HepG2 (cell line): ENCODE measurements around the gene HSD3B7. TPM values are rescaled to one million over a fixed set of nuclear protein-coding genes. Genes with fewer than 3 reads are reported as not detected.
A peak's percentile ranks its signal among the peaks of the same experiment; 100 is the strongest.

Experiments
- ASH2L ChIP-seq: fragments of 300-600, 200-600 bp; sonication (generic); IDR thresholded peaks from 2 replicates; pipeline ENCODE4 v1.7.0; 2017; ENCODE audit warnings: low read depth, mild to moderate bottlenecking, moderate library complexity, mixed read lengths, low read length; ENCODE audit not compliant: insufficient read length
- BCL6 ChIP-seq: IDR thresholded peaks from 2 replicates; pipeline ENCODE4 v1.6.1; 2016; ENCODE audit warnings: missing genetic modification reagents, missing compliant biosample characterization
- CREM ChIP-seq, 2 experiments: sonication (generic) in 1 of 2; formaldehyde crosslinking in 1 of 2; IDR thresholded peaks; 2 replicates each; pipeline versions ENCODE4 v1.4.0 to v1.6.1; 2016 to 2020; ENCODE audit warnings: antibody characterized with exemption in 1 of 2, mild to moderate bottlenecking in 1 of 2, missing genetic modification reagents in 1 of 2
- ELF1 ChIP-seq: sonication (generic); formaldehyde crosslinking; IDR thresholded peaks from 2 replicates; pipeline ENCODE4 v1.4.0; 2020; ENCODE audit warnings: missing genetic modification reagents
- FOXK2 ChIP-seq: fragments of 450-650 bp; IDR thresholded peaks from 2 replicates; pipeline ENCODE4 v1.6.1; 2016
- HNRNPH1 ChIP-seq: fragments of 200-400 bp; formaldehyde crosslinking; optimal IDR thresholded peaks from 2 replicates; pipeline ENCODE3; 2017; ENCODE audit warnings: mild to moderate bottlenecking, low read depth, low read length
- KDM5A ChIP-seq: fragments of 200-600 bp; sonication (generic); IDR thresholded peaks from 2 replicates; pipeline ENCODE4 v1.7.0; 2018; ENCODE audit warnings: antibody characterized with exemption, mild to moderate bottlenecking, low read length, borderline replicate concordance
- KLF6 ChIP-seq: IDR thresholded peaks from 2 replicates; pipeline ENCODE4 v1.8.0; 2016; ENCODE audit warnings: missing biosample characterization, missing genetic modification reagents
- NR2F6 ChIP-seq, 2 experiments: IDR thresholded peaks; 2 replicates each; pipeline ENCODE4 v1.6.1; 2016; ENCODE audit warnings: antibody characterized with exemption in 1 of 2, mild to moderate bottlenecking in 1 of 2
- POLR2G ChIP-seq: fragments of 200-400 bp; formaldehyde crosslinking; IDR thresholded peaks from 2 replicates; pipeline ENCODE4 v1.6.1; 2018; ENCODE audit warnings: mild to moderate bottlenecking, low read depth, low read length, moderate library complexity
- RARA ChIP-seq: IDR thresholded peaks from 2 replicates; pipeline ENCODE4 v1.6.1; 2016; ENCODE audit warnings: missing genetic modification reagents, missing compliant biosample characterization
- RFX3 ChIP-seq: IDR thresholded peaks from 2 replicates; pipeline ENCODE4 v1.6.1; 2016; ENCODE audit warnings: missing biosample characterization, missing genetic modification reagents
- SIX1 ChIP-seq: sonication (generic); formaldehyde crosslinking; IDR thresholded peaks from 2 replicates; pipeline ENCODE4 v1.4.0; 2020; ENCODE audit warnings: missing genetic modification reagents, borderline replicate concordance
- TFAP4 ChIP-seq: sonication (generic); IDR thresholded peaks from 2 replicates; pipeline ENCODE4 v1.6.1; 2016; ENCODE audit warnings: low read depth, borderline replicate concordance
- ZBTB38 ChIP-seq: sonication (generic); formaldehyde crosslinking; IDR thresholded peaks from 2 replicates; pipeline ENCODE4 v1.5.1; 2020; ENCODE audit warnings: mild to moderate bottlenecking, missing genetic modification reagents
- ZNF441 ChIP-seq: sonication (generic); formaldehyde crosslinking; IDR thresholded peaks from 2 replicates; pipeline ENCODE4 v1.7.0; 2021; ENCODE audit warnings: missing genetic modification reagents, borderline replicate concordance
- ZNF792 ChIP-seq: IDR thresholded peaks from 2 replicates; pipeline ENCODE4 v1.6.1; 2016
- ZSCAN12 ChIP-seq: sonication (generic); formaldehyde crosslinking; IDR thresholded peaks from 2 replicates; pipeline ENCODE4 v1.9.0; 2021; ENCODE audit warnings: mild to moderate bottlenecking, missing genetic modification reagents
- polyA plus RNA-seq, 8 experiments: library from polyadenylated mRNA; depleted of rRNA in 3 of 8; stranded (reverse) in 7 of 8; unstranded in 1 of 8; fragments of >200 nt; fragmentation: Illumina TruSeq in 4 of 8; extraction: Trizol in 4 of 8; gene quantifications; 2 replicates each; pipeline versions ENCODE4 v1.2.1 to v1.2.3, GENCODE V29; 2011 to 2016; ENCODE audit warnings: low read depth in 4 of 8, missing spikeins in 1 of 8, mixed read lengths in 1 of 8; ENCODE audit not compliant: insufficient read depth in 1 of 8
- total RNA-seq, 5 experiments: library from RNA; depleted of rRNA; stranded (reverse); fragments of >200 nt; fragmentation: Illumina TruSeq; extraction: Trizol; gene quantifications; 2 replicates each; pipeline ENCODE4 v1.2.3, GENCODE V29; 2016; ENCODE audit warnings: low read depth in 1 of 5
- TF ChIP-seq, protein P1 (sequence below): sonication (generic); formaldehyde crosslinking; conservative IDR thresholded peaks from 2 replicates; pipeline ENCODE4 v1.8.0; 2022; ENCODE audit warnings: missing genetic modification reagents
- TF ChIP-seq, protein P2 (sequence below): sonication (generic); formaldehyde crosslinking; IDR thresholded peaks from 2 replicates; pipeline ENCODE4 v1.4.0; 2020; ENCODE audit warnings: low read depth, mild to moderate bottlenecking, missing genetic modification reagents
- TF ChIP-seq, protein P3 (sequence below): IDR thresholded peaks from 2 replicates; pipeline ENCODE4 v1.4.0; 2020; ENCODE audit warnings: mild to moderate bottlenecking, missing genetic modification reagents
- TF ChIP-seq, protein P4 (sequence below): IDR thresholded peaks from 2 replicates; pipeline ENCODE4 v1.6.1; 2016; ENCODE audit warnings: control low read depth

Gene HSD3B7
- total and polyA plus RNA-seq, 2 of the 13 experiments (the other 11 are each of a cell fraction or from before 2014, with no cell fraction given), result 32.9 to 69.7 TPM

GRCh38 chr16:31016018-31016417, 31.0 kb downstream of the HSD3B7 start (continued):
- TF ChIP-seq, protein P1, sequence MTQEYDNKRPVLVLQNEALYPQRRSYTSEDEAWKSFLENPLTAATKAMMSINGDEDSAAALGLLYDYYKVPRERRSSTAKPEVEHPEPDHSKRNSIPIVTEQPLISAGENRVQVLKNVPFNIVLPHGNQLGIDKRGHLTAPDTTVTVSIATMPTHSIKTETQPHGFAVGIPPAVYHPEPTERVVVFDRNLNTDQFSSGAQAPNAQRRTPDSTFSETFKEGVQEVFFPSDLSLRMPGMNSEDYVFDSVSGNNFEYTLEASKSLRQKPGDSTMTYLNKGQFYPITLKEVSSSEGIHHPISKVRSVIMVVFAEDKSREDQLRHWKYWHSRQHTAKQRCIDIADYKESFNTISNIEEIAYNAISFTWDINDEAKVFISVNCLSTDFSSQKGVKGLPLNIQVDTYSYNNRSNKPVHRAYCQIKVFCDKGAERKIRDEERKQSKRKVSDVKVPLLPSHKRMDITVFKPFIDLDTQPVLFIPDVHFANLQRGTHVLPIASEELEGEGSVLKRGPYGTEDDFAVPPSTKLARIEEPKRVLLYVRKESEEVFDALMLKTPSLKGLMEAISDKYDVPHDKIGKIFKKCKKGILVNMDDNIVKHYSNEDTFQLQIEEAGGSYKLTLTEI (CRISPR knock-in tag), result no peak
- TF ChIP-seq ZNF441 (CRISPR knock-in tag) (no peak), ASH2L (no peak), RFX3 (CRISPR knock-in tag) (no peak), ZNF792 (0 out of 2 replicates have a peak, but pooled peaks have one; percentile 19), ELF1 (peak; percentile 73), KLF6 (CRISPR knock-in tag) (no peak), HNRNPH1 (no peak), RARA (CRISPR knock-in tag) (peak; percentile 34; the same call in 1 of the 2 replicates), TFAP4 (no peak), NR2F6 (IDR thresholded peaks at IDR 0.05) (no peak), NR2F6 (CRISPR knock-in tag; IDR thresholded peaks at IDR 0.05) (peak; percentile 56; the same call in 1 of the 2 replicates), KDM5A (no peak), ZSCAN12 (CRISPR knock-in tag) (no peak), BCL6 (CRISPR knock-in tag) (no peak), ZBTB38 (CRISPR knock-in tag) (0 out of 2 replicates have a peak, but pooled peaks have one; percentile 49), CREM (IDR thresholded peaks at IDR 0.05) (no peak), CREM (CRISPR knock-in tag; IDR thresholded peaks at IDR 0.05) (no peak), FOXK2 (no peak), POLR2G (no peak), SIX1 (CRISPR knock-in tag) (no peak)
- TF ChIP-seq, protein P2, sequence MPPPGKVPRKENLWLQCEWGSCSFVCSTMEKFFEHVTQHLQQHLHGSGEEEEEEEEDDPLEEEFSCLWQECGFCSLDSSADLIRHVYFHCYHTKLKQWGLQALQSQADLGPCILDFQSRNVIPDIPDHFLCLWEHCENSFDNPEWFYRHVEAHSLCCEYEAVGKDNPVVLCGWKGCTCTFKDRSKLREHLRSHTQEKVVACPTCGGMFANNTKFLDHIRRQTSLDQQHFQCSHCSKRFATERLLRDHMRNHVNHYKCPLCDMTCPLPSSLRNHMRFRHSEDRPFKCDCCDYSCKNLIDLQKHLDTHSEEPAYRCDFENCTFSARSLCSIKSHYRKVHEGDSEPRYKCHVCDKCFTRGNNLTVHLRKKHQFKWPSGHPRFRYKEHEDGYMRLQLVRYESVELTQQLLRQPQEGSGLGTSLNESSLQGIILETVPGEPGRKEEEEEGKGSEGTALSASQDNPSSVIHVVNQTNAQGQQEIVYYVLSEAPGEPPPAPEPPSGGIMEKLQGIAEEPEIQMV (CRISPR knock-in tag), result no peak
- TF ChIP-seq, protein P3, sequence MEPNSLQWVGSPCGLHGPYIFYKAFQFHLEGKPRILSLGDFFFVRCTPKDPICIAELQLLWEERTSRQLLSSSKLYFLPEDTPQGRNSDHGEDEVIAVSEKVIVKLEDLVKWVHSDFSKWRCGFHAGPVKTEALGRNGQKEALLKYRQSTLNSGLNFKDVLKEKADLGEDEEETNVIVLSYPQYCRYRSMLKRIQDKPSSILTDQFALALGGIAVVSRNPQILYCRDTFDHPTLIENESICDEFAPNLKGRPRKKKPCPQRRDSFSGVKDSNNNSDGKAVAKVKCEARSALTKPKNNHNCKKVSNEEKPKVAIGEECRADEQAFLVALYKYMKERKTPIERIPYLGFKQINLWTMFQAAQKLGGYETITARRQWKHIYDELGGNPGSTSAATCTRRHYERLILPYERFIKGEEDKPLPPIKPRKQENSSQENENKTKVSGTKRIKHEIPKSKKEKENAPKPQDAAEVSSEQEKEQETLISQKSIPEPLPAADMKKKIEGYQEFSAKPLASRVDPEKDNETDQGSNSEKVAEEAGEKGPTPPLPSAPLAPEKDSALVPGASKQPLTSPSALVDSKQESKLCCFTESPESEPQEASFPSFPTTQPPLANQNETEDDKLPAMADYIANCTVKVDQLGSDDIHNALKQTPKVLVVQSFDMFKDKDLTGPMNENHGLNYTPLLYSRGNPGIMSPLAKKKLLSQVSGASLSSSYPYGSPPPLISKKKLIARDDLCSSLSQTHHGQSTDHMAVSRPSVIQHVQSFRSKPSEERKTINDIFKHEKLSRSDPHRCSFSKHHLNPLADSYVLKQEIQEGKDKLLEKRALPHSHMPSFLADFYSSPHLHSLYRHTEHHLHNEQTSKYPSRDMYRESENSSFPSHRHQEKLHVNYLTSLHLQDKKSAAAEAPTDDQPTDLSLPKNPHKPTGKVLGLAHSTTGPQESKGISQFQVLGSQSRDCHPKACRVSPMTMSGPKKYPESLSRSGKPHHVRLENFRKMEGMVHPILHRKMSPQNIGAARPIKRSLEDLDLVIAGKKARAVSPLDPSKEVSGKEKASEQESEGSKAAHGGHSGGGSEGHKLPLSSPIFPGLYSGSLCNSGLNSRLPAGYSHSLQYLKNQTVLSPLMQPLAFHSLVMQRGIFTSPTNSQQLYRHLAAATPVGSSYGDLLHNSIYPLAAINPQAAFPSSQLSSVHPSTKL, result peak; percentile 55
- TF ChIP-seq, protein P4, sequence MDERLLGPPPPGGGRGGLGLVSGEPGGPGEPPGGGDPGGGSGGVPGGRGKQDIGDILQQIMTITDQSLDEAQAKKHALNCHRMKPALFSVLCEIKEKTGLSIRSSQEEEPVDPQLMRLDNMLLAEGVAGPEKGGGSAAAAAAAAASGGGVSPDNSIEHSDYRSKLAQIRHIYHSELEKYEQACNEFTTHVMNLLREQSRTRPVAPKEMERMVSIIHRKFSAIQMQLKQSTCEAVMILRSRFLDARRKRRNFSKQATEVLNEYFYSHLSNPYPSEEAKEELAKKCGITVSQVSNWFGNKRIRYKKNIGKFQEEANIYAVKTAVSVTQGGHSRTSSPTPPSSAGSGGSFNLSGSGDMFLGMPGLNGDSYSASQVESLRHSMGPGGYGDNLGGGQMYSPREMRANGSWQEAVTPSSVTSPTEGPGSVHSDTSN (CRISPR knock-in tag), result no peak
